Activated CD4-positive, alpha-beta memory T cell treated with anti-CD3 and anti-CD28 coated beads, Interleukin-2, amount 10 ng/mL, durations not matched to agents 7 days and 5 days (primary cell): ENCODE measurements around the gene ENDOU. TPM values are rescaled to one million over a fixed set of nuclear protein-coding genes. Genes with fewer than 3 reads are reported as not detected.

ENCODE experiments used
- CTCF ChIA-PET: fragments of 350-600 bp; sonication (Branson Sonifier 250); formaldehyde crosslinking; loops from one replicate; lab custom pipeline; 2021; ENCODE audit warnings: antibody characterized with exemption, inconsistent platforms; lab: Charles Lee
- POLR2A ChIA-PET: fragments of 350-600 bp; sonication (Branson Sonifier 250); formaldehyde crosslinking; loops from one replicate; lab custom pipeline; 2021; ENCODE audit warnings: antibody characterized with exemption; lab: Charles Lee
- DNase-seq: peaks from one replicate; pipeline ENCODE4 v3.0.0-alpha.2; 2020
- H3K27ac Mint-ChIP-seq: one replicate; pipeline ENCODE4 v1.8.0; 2021; ENCODE audit warnings: mild to moderate bottlenecking, mixed read lengths
- H3K27me3 Mint-ChIP-seq: one replicate; pipeline ENCODE4 v1.8.0; 2021; ENCODE audit warnings: mixed read lengths
- H3K36me3 Mint-ChIP-seq: one replicate; pipeline ENCODE4 v1.8.0; 2021; ENCODE audit warnings: low read depth, mixed read lengths
- H3K4me1 Mint-ChIP-seq: one replicate; pipeline ENCODE4 v1.8.0; 2021; ENCODE audit warnings: mixed read lengths
- H3K4me3 Mint-ChIP-seq: one replicate; pipeline ENCODE4 v1.8.0; 2021; ENCODE audit warnings: mild to moderate bottlenecking, mixed read lengths
- H3K9me3 Mint-ChIP-seq: one replicate; pipeline ENCODE4 v1.8.0; 2021; ENCODE audit warnings: mixed read lengths
- total RNA-seq, 2 experiments: library from RNA; stranded (reverse); gene quantifications; one replicate each; pipeline ENCODE4 v1.2.3, GENCODE V29; 2021

ENDOU gene
- total RNA-seq, 2 experiments from 2014 or later, result not detected

- H3K36me3 Mint-ChIP-seq, result peaks cover 3% of the 10 kb centered on the region
- H3K27me3 Mint-ChIP-seq, result no peaks in the 10 kb centered on the region
- no peak overlapping the region for H3K4me3 Mint-ChIP-seq
- no peak for DNase-seq
- ChIA-PET CTCF (interaction anchor here (0.7 to 10.9 kb wide), 18 partner anchors 9 to 682 kb away, joined by 3 to 115 read pairs (median 8); partner anchors contain the start of genes ENDOU, RAPGEF3, RPAP3 and SLC48A1), POLR2A (interaction anchor here (0.9 to 3.0 kb wide), 5 partner anchors 8 to 124 kb away, joined by 3 to 9 read pairs (median 6); no protein-coding TSS in a partner anchor)
- H3K4me1 Mint-ChIP-seq, result peaks cover 22% of the 10 kb centered on the region
- H3K27ac Mint-ChIP-seq, result no peak overlapping the region
- H3K9me3 Mint-ChIP-seq, result no peaks in the 10 kb centered on the region
Measured at GRCh38 chr12:47714826-47715386, 10.4 kb downstream of the ENDOU start.

- no peak overlapping the region for H3K27ac Mint-ChIP-seq
- no peaks in the 10 kb centered on the region for H3K27me3 Mint-ChIP-seq
Measured at GRCh38 chr12:47712171-47712570, 13.1 kb downstream of the ENDOU start.

DNA sequence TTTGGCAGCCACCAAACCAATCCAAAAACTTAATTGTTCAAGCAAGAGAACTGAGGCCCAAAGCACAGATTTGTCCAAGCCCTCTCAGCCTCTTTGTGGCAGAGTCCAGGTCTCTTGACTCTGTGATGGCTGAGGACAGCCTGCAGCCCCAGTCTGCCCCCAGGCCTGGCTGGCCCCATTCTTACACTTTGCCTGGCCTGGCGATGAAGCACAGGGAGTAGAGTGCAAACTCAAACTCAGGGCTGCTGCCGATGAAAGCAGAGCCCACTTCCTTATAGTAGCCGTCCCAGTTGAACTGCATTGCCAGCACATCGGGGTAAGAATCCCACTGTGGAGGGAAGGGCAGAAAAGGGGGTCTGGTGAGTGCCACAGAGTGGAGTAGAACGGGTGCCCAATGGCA lies 13.8 kb downstream of the ENDOU start:
- DNase-seq, result no peak
- Mint-ChIP-seq H3K4me3 (no peak overlapping the region), H3K27ac (no peak overlapping the region), H3K36me3 (peaks cover 4% of the 10 kb centered on the region), H3K27me3 (no peaks in the 10 kb centered on the region), H3K4me1 (peaks cover 42% of the 10 kb centered on the region), H3K9me3 (no peaks in the 10 kb centered on the region)
- POLR2A ChIA-PET, result no interaction called here
- CTCF ChIA-PET, result interaction anchor here (0.6 to 10.9 kb wide), 5 partner anchors 7 to 60 kb away, joined by 3 to 115 read pairs (median 3); partner anchors contain the start of gene SLC48A1

More at GRCh38 chr12:47712171-47712570, 13.1 kb downstream of the ENDOU start:
- Mint-ChIP-seq H3K9me3 (no peaks in the 10 kb centered on the region), H3K4me3 (no peak overlapping the region), H3K4me1 (peaks cover 37% of the 10 kb centered on the region), H3K36me3 (peaks cover 4% of the 10 kb centered on the region)
- ChIA-PET CTCF (interaction anchor here (10.4 to 10.9 kb wide), 2 partner anchors 30 to 57 kb away, joined by 87 to 115 read pairs; partner anchors contain the start of gene SLC48A1), POLR2A (no interaction called here)
- DNase-seq, result no peak

- H3K4me3 Mint-ChIP-seq, result no peak overlapping the region
- H3K9me3 Mint-ChIP-seq, result no peaks in the 10 kb centered on the region
- ChIA-PET CTCF (interaction anchor here (1.1 to 10.9 kb wide), 5 partner anchors 9 to 59 kb away, joined by 3 to 115 read pairs (median 6); partner anchors contain the start of genes ENDOU and SLC48A1), POLR2A (no interaction called here)
- no peak overlapping the region for H3K27ac Mint-ChIP-seq
- no peaks in the 10 kb centered on the region for H3K27me3 Mint-ChIP-seq
- H3K4me1 Mint-ChIP-seq, result peaks cover 39% of the 10 kb centered on the region
- DNase-seq, result no peak
- peaks cover 9% of the 10 kb centered on the region for H3K36me3 Mint-ChIP-seq
Measured at GRCh38 chr12:47710278-47710677, 15.0 kb downstream of the ENDOU start.

DNA sequence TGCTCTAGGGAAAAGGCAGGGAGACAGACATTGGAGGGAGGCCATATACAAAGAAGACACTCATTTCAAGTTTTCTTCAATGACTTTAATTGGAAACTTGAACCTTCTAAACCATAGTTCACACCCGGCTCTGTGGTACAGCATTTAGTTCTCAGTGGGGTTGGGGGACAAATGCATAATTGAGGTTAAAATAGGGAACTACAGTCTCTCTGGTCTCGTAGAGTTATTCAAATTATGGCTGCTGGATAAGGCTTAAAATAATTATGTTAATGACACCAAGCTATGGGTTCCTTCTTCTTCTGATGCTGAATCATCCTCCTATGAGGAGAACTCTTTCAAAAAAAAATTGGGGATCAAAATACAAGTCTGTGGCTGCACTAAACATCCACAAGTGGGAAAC lies 15.6 kb downstream of the ENDOU start:
- CTCF ChIA-PET, result interaction anchor here (1.4 to 10.9 kb wide), 3 partner anchors 16 to 60 kb away, joined by 6 to 115 read pairs (median 87); partner anchors contain the start of genes ENDOU and SLC48A1

GRCh38 chr12:47709237-47709636 lies 16.1 kb downstream of the ENDOU start:
- Mint-ChIP-seq H3K9me3 (no peaks in the 10 kb centered on the region), H3K27me3 (no peaks in the 10 kb centered on the region), H3K36me3 (peaks cover 9% of the 10 kb centered on the region), H3K4me3 (no peak overlapping the region), H3K4me1 (peaks cover 42% of the 10 kb centered on the region), H3K27ac (no peak overlapping the region)
- ChIA-PET POLR2A (no interaction called here), CTCF (interaction anchor here (1.4 to 10.9 kb wide), 2 partner anchors 17 to 33 kb away, joined by 6 to 87 read pairs; partner anchors contain the start of gene ENDOU)
- DNase-seq, result no peak

More for the DNA sequence above, 15.6 kb downstream of the ENDOU start:
- H3K9me3 Mint-ChIP-seq, result no peaks in the 10 kb centered on the region
- POLR2A ChIA-PET, result no interaction called here
- H3K4me1 Mint-ChIP-seq, result peaks cover 40% of the 10 kb centered on the region
- DNase-seq, result no peak
- no peaks in the 10 kb centered on the region for H3K27me3 Mint-ChIP-seq
- peaks cover 9% of the 10 kb centered on the region for H3K36me3 Mint-ChIP-seq
- no peak overlapping the region for H3K27ac Mint-ChIP-seq
- H3K4me3 Mint-ChIP-seq, result no peak overlapping the region

GRCh38 chr12:47707905-47708543 lies 17.3 kb downstream of the ENDOU start:
- DNase-seq, result no peak
- H3K4me1 Mint-ChIP-seq, result peaks cover 53% of the 10 kb centered on the region
- POLR2A ChIA-PET, result interaction anchor here (1.0 to 3.1 kb wide), 6 partner anchors 36 to 490 kb away, joined by 3 to 19 read pairs (median 5); partner anchors contain the start of gene VDR

DNA sequence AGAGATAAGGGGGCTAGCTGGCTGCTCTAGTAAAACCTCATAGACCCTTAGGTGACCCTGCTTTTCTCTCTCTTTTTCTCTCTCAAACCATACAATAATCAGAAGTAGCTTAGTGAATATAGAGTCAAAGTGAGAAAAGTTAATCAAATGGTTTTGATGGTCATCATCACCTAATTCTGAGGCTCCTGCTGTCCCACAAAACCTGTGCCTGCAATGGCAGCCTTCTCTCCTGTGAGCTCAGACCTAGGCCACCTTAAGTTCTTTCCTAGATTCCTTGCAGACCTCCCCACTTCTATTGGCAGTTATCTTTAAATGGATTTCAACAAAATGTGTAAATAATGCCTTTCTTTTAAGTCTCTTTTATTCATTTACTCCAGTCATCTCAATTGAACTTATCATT lies 17.9 kb downstream of the ENDOU start:
- POLR2A ChIA-PET, result interaction anchor here (0.7 to 3.1 kb wide), 10 partner anchors 8 to 491 kb away, joined by 3 to 19 read pairs (median 3); partner anchors contain the start of gene SLC48A1
- Mint-ChIP-seq H3K4me1 (peaks cover 57% of the 10 kb centered on the region), H3K4me3 (peak overlapping the region; percentile 62), H3K9me3 (no peaks in the 10 kb centered on the region), H3K36me3 (peaks cover 19% of the 10 kb centered on the region), H3K27ac (peak overlapping the region; percentile 69), H3K27me3 (no peaks in the 10 kb centered on the region)
- no peak for DNase-seq
- CTCF ChIA-PET, result interaction anchor here (1.1 to 4.1 kb wide), 8 partner anchors 8 to 133 kb away, joined by 3 to 22 read pairs (median 4); no protein-coding TSS in a partner anchor

More at GRCh38 chr12:47707905-47708543, 17.3 kb downstream of the ENDOU start:
- Mint-ChIP-seq H3K9me3 (no peaks in the 10 kb centered on the region), H3K4me3 (peak overlapping the region; percentile 62), H3K27me3 (no peaks in the 10 kb centered on the region), H3K27ac (peak overlapping the region; percentile 69), H3K36me3 (peaks cover 17% of the 10 kb centered on the region)
- CTCF ChIA-PET, result interaction anchor here (1.1 to 4.1 kb wide), 7 partner anchors 7 to 132 kb away, joined by 3 to 22 read pairs (median 5); no protein-coding TSS in a partner anchor

DNA sequence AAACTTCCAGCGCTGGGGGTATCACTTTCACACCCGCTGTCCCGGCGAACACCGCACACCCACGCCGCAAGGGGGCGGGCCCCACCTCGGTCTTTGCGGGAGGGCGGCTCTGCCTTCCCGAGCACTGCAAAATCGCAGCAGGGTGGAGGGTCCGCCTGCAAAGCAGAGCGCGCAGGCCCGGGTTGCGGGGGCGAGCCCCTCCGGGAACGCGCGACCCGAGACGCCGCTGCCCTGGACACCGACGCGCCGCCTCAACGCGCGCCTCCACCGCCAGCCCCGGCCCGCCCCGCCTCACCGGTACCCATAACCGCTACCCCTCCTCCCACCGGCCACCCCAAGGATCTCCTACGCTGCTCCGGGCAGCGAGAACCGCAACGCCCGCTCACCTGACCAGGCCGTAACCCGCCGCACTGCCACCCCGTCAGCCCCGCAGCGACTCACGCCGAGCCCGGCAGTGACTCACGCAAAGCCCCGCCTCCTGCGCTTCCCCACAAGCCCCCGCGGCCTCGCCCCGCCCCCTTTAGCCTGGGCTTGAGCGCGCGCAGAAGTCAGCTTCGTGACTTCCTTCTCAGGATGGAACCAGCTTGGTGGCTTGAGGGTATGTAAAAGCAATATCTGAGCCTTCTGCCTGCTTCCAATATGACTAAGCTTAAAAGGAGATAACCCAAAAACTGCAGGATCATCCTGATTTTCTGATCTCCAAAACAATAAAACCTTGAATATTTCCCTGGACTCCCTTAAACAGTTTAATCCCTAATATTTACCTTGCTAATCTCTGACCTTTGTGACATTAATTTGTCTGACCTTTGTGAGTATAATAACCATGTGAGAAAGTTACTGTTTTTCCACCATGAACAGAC lies 19.5 kb downstream of the ENDOU start, which contains the start of gene RPAP3:
Gene RPAP3, minus strand, starts transcription at position 465 of the 860 bp plus-strand sequence. CDS start 3,190 bp downstream, outside the sequence.
- Mint-ChIP-seq H3K4me3 (peak within 1 kb of the TSS; percentile 95), H3K4me1 (peaks cover 58% of the 10 kb centered on the region), H3K9me3 (no peaks in the 10 kb centered on the region), H3K36me3 (peaks cover 23% of the 10 kb centered on the region), H3K27ac (peak within 1 kb of the TSS; percentile 99), H3K27me3 (no peaks in the 10 kb centered on the region)
- ChIA-PET POLR2A (interaction anchor here (0.7 to 3.1 kb wide), 33 partner anchors 8 to 1437 kb away, joined by 3 to 19 read pairs (median 3); partner anchors contain the start of genes ENDOU, HDAC7, KANSL2 and SLC38A1), CTCF (interaction anchor here (0.8 to 4.1 kb wide), 19 partner anchors 8 to 477 kb away, joined by 3 to 22 read pairs (median 4); partner anchors contain the start of gene CCDC184)
- peak; percentile 98 for DNase-seq

DNA sequence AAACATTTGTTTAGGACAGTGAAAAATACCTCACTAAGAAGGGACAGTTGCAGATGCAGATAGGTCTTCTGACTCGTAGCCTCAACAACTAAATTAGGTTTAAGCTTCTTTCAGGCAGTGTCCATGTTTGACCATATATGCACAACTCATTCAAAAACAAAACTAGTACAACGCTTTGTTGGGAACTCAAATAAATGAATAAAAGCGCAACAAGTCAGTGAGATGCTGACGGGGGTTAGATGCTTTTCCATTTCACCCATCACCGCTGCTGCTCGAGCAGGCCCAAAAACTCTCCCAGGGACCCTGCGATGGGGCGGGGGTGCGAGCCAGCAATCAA lies 20.1 kb downstream of the ENDOU start:
- H3K27me3 Mint-ChIP-seq, result no peaks in the 10 kb centered on the region
- no peak for DNase-seq
- H3K4me1 Mint-ChIP-seq, result peaks cover 60% of the 10 kb centered on the region

DNA sequence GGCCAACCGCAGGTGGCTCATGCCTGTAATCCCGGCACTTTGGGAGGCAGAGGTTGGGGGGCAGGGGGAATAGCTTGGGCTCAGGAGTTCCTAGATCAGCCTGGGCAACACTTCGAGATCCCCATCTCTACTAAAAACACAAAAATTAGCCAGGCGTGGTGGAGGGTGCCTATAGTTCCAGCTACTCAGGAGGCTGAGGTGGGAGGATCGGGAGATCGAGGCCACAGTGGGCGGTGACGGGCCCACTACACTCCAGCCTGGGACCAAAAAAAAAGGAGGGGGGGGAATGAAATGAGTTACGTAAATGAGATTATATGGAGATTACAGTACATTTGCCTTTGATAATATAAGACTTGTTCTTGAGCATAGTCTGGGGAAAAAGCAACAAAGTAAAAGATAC lies 20.6 kb downstream of the ENDOU start:
- H3K4me3 Mint-ChIP-seq, result peak overlapping the region; percentile 95
- peak overlapping the region; percentile 71 for H3K27ac Mint-ChIP-seq
- POLR2A ChIA-PET, result interaction anchor here (0.8 to 1.7 kb wide), 4 partner anchors 9 to 1436 kb away, joined by 3 to 4 read pairs (median 3); partner anchors contain the start of gene SLC38A1
- H3K27me3 Mint-ChIP-seq, result no peaks in the 10 kb centered on the region
- H3K9me3 Mint-ChIP-seq, result no peaks in the 10 kb centered on the region
- DNase-seq, result no peak
- peaks cover 58% of the 10 kb centered on the region for H3K4me1 Mint-ChIP-seq
- peaks cover 32% of the 10 kb centered on the region for H3K36me3 Mint-ChIP-seq
- CTCF ChIA-PET, result interaction anchor here (0.6 to 4.1 kb wide), 6 partner anchors 10 to 175 kb away, joined by 3 to 20 read pairs (median 4); no protein-coding TSS in a partner anchor

More for the DNA sequence above, 20.1 kb downstream of the ENDOU start:
- Mint-ChIP-seq H3K27ac (peak overlapping the region; percentile 71), H3K36me3 (peaks cover 29% of the 10 kb centered on the region), H3K9me3 (no peaks in the 10 kb centered on the region), H3K4me3 (peak overlapping the region; percentile 95)
- ChIA-PET CTCF (interaction anchor here (0.6 to 4.1 kb wide), 6 partner anchors 10 to 175 kb away, joined by 3 to 20 read pairs (median 4); no protein-coding TSS in a partner anchor), POLR2A (interaction anchor here (0.8 to 1.7 kb wide), 7 partner anchors 10 to 1436 kb away, joined by 3 to 6 read pairs (median 3); partner anchors contain the start of genes KANSL2 and SLC38A1)
